Measurements from ENCODE around the gene IMPA2. TPM values are rescaled to one million over a fixed set of nuclear protein-coding genes. Genes with fewer than 3 reads are reported as not detected.

The IMPA2 gene
- total RNA-seq, 4 donors from 2014 or later: 121 to 235 (median 164) TPM

- Histone ChIP-seq H3K36me3 (no peaks in the 10 kb centered on the region), H3K4me1 (peaks cover 22 to 69% (median 40%) of the 10 kb centered on the region in 3 donors), H3K27me3 (no peaks in the 10 kb centered on the region), H3K4me3 (no peak overlapping the region), H3K27ac (peak overlapping the region; percentile 66 to 98 (median 96)), H3K9me3 (no peaks in the 10 kb centered on the region)
- no peak for DNase-seq
- intact Hi-C loops (cut with DNase I): loop anchor here (5.0 kb wide), 1 partner anchor 43 kb away; no protein-coding TSS in a partner anchor
- WGBS, 2 donors: 60 to 64% methylated on average over 6 of the region's 6 CpGs
- TF ChIP-seq CTCF (IDR thresholded peaks at IDR 0.05) (no peak), POLR2A (IDR thresholded peaks at IDR 0.05) (no peak)
These were observed 32.3 kb upstream of the IMPA2 start for GRCh38 chr18:11948852-11949523.

GRCh38 chr18:11950824-11951223, 30.5 kb upstream of the IMPA2 start:
- TF ChIP-seq CTCF (IDR thresholded peaks at IDR 0.05) (no peak), POLR2A (IDR thresholded peaks at IDR 0.05) (no peak)
- H3K4me3 ChIP-seq: no peak overlapping the region
- peak overlapping the region in 2 of 4 donors; percentile 11 to 44 for H3K27ac ChIP-seq
- intact Hi-C loops (cut with DNase I): no loop called here
- no peaks in the 10 kb centered on the region for H3K27me3 ChIP-seq
- H3K36me3 ChIP-seq: no peaks in the 10 kb centered on the region
- WGBS, 2 donors: 61 to 66% methylated on average over 4 to 5 of the region's 5 CpGs
- H3K4me1 ChIP-seq: peaks cover 28 to 73% (median 48%) of the 10 kb centered on the region in 3 donors
- H3K9me3 ChIP-seq: peaks cover 0 to 3% (median 0%) of the 10 kb centered on the region in 3 donors
- no peak for DNase-seq

- H3K27ac ChIP-seq: peak overlapping the region in 3 of 4 donors; percentile 11 to 72 (median 44)
- DNase-seq: no peak
- WGBS, 2 donors: 72 to 77% methylated on average over 6 to 8 of the region's 9 CpGs
These were observed 29.9 kb upstream of the IMPA2 start for GRCh38 chr18:11951390-11951851.

GRCh38 chr18:11953113-11953512, 28.2 kb upstream of the IMPA2 start:
- Histone ChIP-seq H3K27ac (peak overlapping the region in 1 of 4 donors; percentile 5), H3K36me3 (no peaks in the 10 kb centered on the region), H3K4me1 (peaks cover 11 to 51% (median 33%) of the 10 kb centered on the region in 3 donors), H3K9me3 (peaks cover 0 to 26% (median 15%) of the 10 kb centered on the region in 3 donors), H3K4me3 (no peak overlapping the region), H3K27me3 (no peaks in the 10 kb centered on the region)
- TF ChIP-seq POLR2A (IDR thresholded peaks at IDR 0.05) (no peak), CTCF (IDR thresholded peaks at IDR 0.05) (no peak)
- no peak for DNase-seq
- intact Hi-C loops (cut with DNase I): no loop called here
- WGBS, 2 donors: 65 to 72% methylated on average over 5 of the region's 5 CpGs

More at GRCh38 chr18:11951390-11951851, 29.9 kb upstream of the IMPA2 start:
- no peaks in the 10 kb centered on the region for H3K27me3 ChIP-seq
- peaks cover 25 to 68% (median 43%) of the 10 kb centered on the region in 3 donors for H3K4me1 ChIP-seq
- no peak overlapping the region for H3K4me3 ChIP-seq
- no peaks in the 10 kb centered on the region for H3K36me3 ChIP-seq
- no peak for TF ChIP-seq POLR2A (IDR thresholded peaks at IDR 0.05)
- TF ChIP-seq CTCF (IDR thresholded peaks at IDR 0.05): no peak
- peaks cover 0 to 9% (median 0%) of the 10 kb centered on the region in 3 donors for H3K9me3 ChIP-seq
- intact Hi-C loops (cut with DNase I): no loop called here

GRCh38 chr18:11955239-11956029, 25.9 kb upstream of the IMPA2 start:
- WGBS, 2 donors: 14 to 25% methylated on average over 8 of the region's 8 CpGs
- TF ChIP-seq CTCF (IDR thresholded peaks at IDR 0.05) (no peak), POLR2A (IDR thresholded peaks at IDR 0.05) (no peak)
- H3K36me3 ChIP-seq: no peaks in the 10 kb centered on the region
- peaks cover 0 to 30% (median 17%) of the 10 kb centered on the region in 3 donors for H3K9me3 ChIP-seq
- H3K4me1 ChIP-seq: peaks cover 8 to 35% (median 26%) of the 10 kb centered on the region in 3 donors
- H3K4me3 ChIP-seq: no peak overlapping the region
- no peaks in the 10 kb centered on the region for H3K27me3 ChIP-seq
- no peak for DNase-seq
- intact Hi-C loops (cut with DNase I): no loop called here
- peak overlapping the region; percentile 80 to 95 (median 84) for H3K27ac ChIP-seq
